Suprapubic skin (tissue), 4 donors: ENCODE data around the gene TFRC.
"Not testable (repeated sequence)": the region's sequence is repeated elsewhere in the genome, so short reads cannot be mapped to it uniquely, and the experiment has no call there.

Experiments used
- CTCF ChIP-seq, 2 donors: fragments of 200-600 bp in 1 of 2; fragments of 450-650 bp in 1 of 2; sonication (generic) in 1 of 2; IDR thresholded peaks; one replicate each; pipeline ENCODE4 v1.5.1; 2016 to 2019; ENCODE audit warnings: antibody characterized with exemption in 2 of 2, mild to moderate bottlenecking in 1 of 2, moderate library complexity in 1 of 2
- EP300 ChIP-seq: sonication (generic); formaldehyde crosslinking; IDR thresholded peaks from one replicate; pipeline ENCODE4 v1.6.1; 2017; ENCODE audit warnings: antibody characterized with exemption
- POLR2A ChIP-seq, 2 donors: fragments of 450-650 bp; IDR thresholded peaks; one replicate each; pipeline ENCODE4 v1.6.1; 2017; ENCODE audit warnings: antibody characterized with exemption in 2 of 2, mild to moderate bottlenecking in 2 of 2, moderate library complexity in 2 of 2
- POLR2AphosphoS5 ChIP-seq, 3 donors: sonication (generic); formaldehyde crosslinking; IDR thresholded peaks; one replicate each; pipeline ENCODE4 v1.6.1; 2017; ENCODE audit warnings: antibody characterized with exemption in 3 of 3

GRCh38 chr3:196001240-196001639 lies 80.7 kb downstream of the TFRC start:
- TF ChIP-seq CTCF (IDR thresholded peaks at IDR 0.05); POLR2AphosphoS5 (IDR thresholded peaks at IDR 0.05); EP300; POLR2A (IDR thresholded peaks at IDR 0.05): not testable (repeated sequence)
